Stimulated activated naive B cell treated with anti-CD40 and anti-IgM and Interleukin-4, amounts not matched to agents 10 μg/mL and 1 μg/mL and 100 μg/mL, for 72 hours (primary cell): ENCODE measurements around the gene MYO5A.
"Not testable (repeated sequence)": the region's sequence is repeated elsewhere in the genome, so short reads cannot be mapped to it uniquely, and the experiment has no call there.

Experiments
- ATAC-seq, 2 donors: fragments of 150-1000 bp; cut with Tn5 transposase; replicated peaks; 2 replicates each; pipeline ENCODE4 v1.10.0; 2021; ENCODE audit warnings: moderate library complexity in 1 of 2
- DNase-seq: peaks from one replicate; pipeline ENCODE4 v3.0.0; 2021
- H3K27ac Mint-ChIP-seq: one replicate; pipeline ENCODE4 v1.8.0; 2022; ENCODE audit warnings: mild to moderate bottlenecking, mixed read lengths
- H3K27me3 Mint-ChIP-seq, 2 donors: one replicate each; pipeline ENCODE4 v1.8.0; 2022; ENCODE audit warnings: mixed read lengths in 2 of 2
- H3K36me3 Mint-ChIP-seq, 2 donors: one replicate each; pipeline ENCODE4 v1.8.0; 2022; ENCODE audit warnings: mixed read lengths in 2 of 2, mild to moderate bottlenecking in 1 of 2
- H3K4me1 Mint-ChIP-seq, 2 donors: one replicate each; pipeline ENCODE4 v1.8.0; 2022; ENCODE audit warnings: mixed read lengths in 2 of 2, mild to moderate bottlenecking in 1 of 2
- H3K4me3 Mint-ChIP-seq, 2 donors: one replicate each; pipeline ENCODE4 v1.8.0; 2022; ENCODE audit warnings: mild to moderate bottlenecking in 2 of 2, mixed read lengths in 2 of 2, moderate library complexity in 1 of 2
- H3K9me3 Mint-ChIP-seq, 2 donors: one replicate each; pipeline ENCODE4 v1.8.0; 2022; ENCODE audit warnings: mixed read lengths in 2 of 2, mild to moderate bottlenecking in 1 of 2

The MYO5A gene

GRCh38 chr15:52486003-52486996, 42.4 kb downstream of the MYO5A start:
- Mint-ChIP-seq H3K4me1 (peaks cover 30 to 56% of the 10 kb centered on the region in 2 donors), H3K27me3 (no peaks in the 10 kb centered on the region), H3K27ac (no peak overlapping the region), H3K36me3 (peaks cover 0 to 2% of the 10 kb centered on the region in 2 donors), H3K9me3 (no peaks in the 10 kb centered on the region), H3K4me3 (no peak overlapping the region)
- no peak for DNase-seq
- no peak for ATAC-seq

GRCh38 chr15:52485290-52485689, 43.4 kb downstream of the MYO5A start:
- DNase-seq (no peak), ATAC-seq (no peak)
- Mint-ChIP-seq H3K9me3 (no peaks in the 10 kb centered on the region), H3K36me3 (peaks cover 0 to 2% of the 10 kb centered on the region in 2 donors), H3K27ac (no peak overlapping the region), H3K4me3 (no peak overlapping the region), H3K4me1 (peaks cover 36 to 66% of the 10 kb centered on the region in 2 donors), H3K27me3 (no peaks in the 10 kb centered on the region)

GRCh38 chr15:52483707-52484106, 45.0 kb downstream of the MYO5A start:
- Mint-ChIP-seq H3K36me3 (peaks cover 0 to 2% of the 10 kb centered on the region in 2 donors), H3K4me1 (peaks cover 40 to 75% of the 10 kb centered on the region in 2 donors), H3K9me3 (no peaks in the 10 kb centered on the region), H3K4me3 (no peak overlapping the region), H3K27ac (peak overlapping the region; percentile 37), H3K27me3 (no peaks in the 10 kb centered on the region)
- DNase-seq, result no peak
- no peak for ATAC-seq

- H3K4me3 Mint-ChIP-seq, result peak overlapping the region; percentile 10 to 50
- peak; percentile 99 for ATAC-seq
- peaks cover 3 to 4% of the 10 kb centered on the region in 2 donors for H3K36me3 Mint-ChIP-seq
- peak; percentile 45 for DNase-seq
- H3K4me1 Mint-ChIP-seq, result peaks cover 38 to 59% of the 10 kb centered on the region in 2 donors
- H3K9me3 Mint-ChIP-seq, result no peaks in the 10 kb centered on the region
- H3K27ac Mint-ChIP-seq, result peak overlapping the region; percentile 52
- H3K27me3 Mint-ChIP-seq, result no peaks in the 10 kb centered on the region
These were observed 46.8 kb downstream of the MYO5A start for GRCh38 chr15:52481915-52482314.

- no peak for ATAC-seq
- Mint-ChIP-seq H3K4me1 (peaks cover 36 to 50% of the 10 kb centered on the region in 2 donors), H3K27ac (no peak overlapping the region)
These were observed 47.7 kb downstream of the MYO5A start for GRCh38 chr15:52480990-52481389.

GRCh38 chr15:52466716-52467115, 62.0 kb downstream of the MYO5A start:
- ATAC-seq (no peak), DNase-seq (no peak)
- peak overlapping the region; percentile 57 for H3K27ac Mint-ChIP-seq
- peaks cover 4 to 6% of the 10 kb centered on the region in 2 donors for H3K9me3 Mint-ChIP-seq
- peaks cover 4 to 8% of the 10 kb centered on the region in 2 donors for H3K36me3 Mint-ChIP-seq
- H3K27me3 Mint-ChIP-seq, result no peaks in the 10 kb centered on the region
- H3K4me1 Mint-ChIP-seq, result peaks cover 33 to 59% of the 10 kb centered on the region in 2 donors
- peak overlapping the region in 1 of 2 donors; percentile 40 for H3K4me3 Mint-ChIP-seq

More at GRCh38 chr15:52480990-52481389, 47.7 kb downstream of the MYO5A start:
- Mint-ChIP-seq H3K9me3 (no peaks in the 10 kb centered on the region), H3K36me3 (peaks cover 3 to 4% of the 10 kb centered on the region in 2 donors), H3K27me3 (no peaks in the 10 kb centered on the region), H3K4me3 (no peak overlapping the region)
- DNase-seq, result no peak

GRCh38 chr15:52466134-52466701, 62.5 kb downstream of the MYO5A start:
- peak; percentile 92 for DNase-seq
- Mint-ChIP-seq H3K27ac (peak overlapping the region; percentile 57), H3K9me3 (peaks cover 4 to 6% of the 10 kb centered on the region in 2 donors), H3K27me3 (no peaks in the 10 kb centered on the region), H3K4me1 (peaks cover 32 to 54% of the 10 kb centered on the region in 2 donors), H3K36me3 (peaks cover 4 to 8% of the 10 kb centered on the region in 2 donors), H3K4me3 (peak overlapping the region; percentile 19 to 40)
- peak; percentile 99 for ATAC-seq

- Mint-ChIP-seq H3K4me3 (peak overlapping the region in 1 of 2 donors; percentile 39), H3K9me3 (peaks cover 4 to 6% of the 10 kb centered on the region in 2 donors), H3K36me3 (peaks cover 14 to 16% of the 10 kb centered on the region in 2 donors), H3K4me1 (peaks cover 26 to 51% of the 10 kb centered on the region in 2 donors), H3K27ac (peak overlapping the region; percentile 63), H3K27me3 (no peaks in the 10 kb centered on the region)
- ATAC-seq, result peak; percentile 42 to 45
- DNase-seq, result no peak
These were observed 64.2 kb downstream of the MYO5A start for GRCh38 chr15:52464478-52464877.

GRCh38 chr15:52464040-52464439, 64.6 kb downstream of the MYO5A start:
- Mint-ChIP-seq H3K4me3 (peak overlapping the region in 1 of 2 donors; percentile 39), H3K27ac (peak overlapping the region; percentile 63), H3K36me3 (peaks cover 16 to 20% of the 10 kb centered on the region in 2 donors), H3K27me3 (no peaks in the 10 kb centered on the region), H3K4me1 (peaks cover 25 to 54% of the 10 kb centered on the region in 2 donors), H3K9me3 (peaks cover 4 to 6% of the 10 kb centered on the region in 2 donors)
- no peak for DNase-seq
- no peak for ATAC-seq

- Mint-ChIP-seq H3K27ac (peak overlapping the region; percentile 25), H3K36me3 (peaks cover 16 to 21% of the 10 kb centered on the region in 2 donors), H3K4me3 (no peak overlapping the region), H3K27me3 (no peaks in the 10 kb centered on the region), H3K4me1 (peaks cover 26 to 55% of the 10 kb centered on the region in 2 donors), H3K9me3 (peaks cover 4 to 6% of the 10 kb centered on the region in 2 donors)
- ATAC-seq (no peak), DNase-seq (no peak)
These were observed 65.0 kb downstream of the MYO5A start for GRCh38 chr15:52463638-52464037.

GRCh38 chr15:52462806-52463360, 65.8 kb downstream of the MYO5A start:
- no peak overlapping the region for H3K4me3 Mint-ChIP-seq
- H3K36me3 Mint-ChIP-seq, result peaks cover 16 to 21% of the 10 kb centered on the region in 2 donors
- no peaks in the 10 kb centered on the region for H3K27me3 Mint-ChIP-seq
- ATAC-seq (no peak), DNase-seq (no peak)
- peaks cover 27 to 57% of the 10 kb centered on the region in 2 donors for H3K4me1 Mint-ChIP-seq
- H3K27ac Mint-ChIP-seq, result no peak overlapping the region
- H3K9me3 Mint-ChIP-seq, result peaks cover 3 to 6% of the 10 kb centered on the region in 2 donors

- H3K9me3 Mint-ChIP-seq, result peaks cover 6 to 12% of the 10 kb centered on the region in 2 donors
- not testable (repeated sequence) for H3K4me3 Mint-ChIP-seq, ATAC-seq, H3K27me3 Mint-ChIP-seq, DNase-seq, H3K27ac Mint-ChIP-seq
- H3K36me3 Mint-ChIP-seq, result peaks cover 27 to 29% of the 10 kb centered on the region in 2 donors
- peaks cover 13 to 48% of the 10 kb centered on the region in 2 donors for H3K4me1 Mint-ChIP-seq
These were observed 69.0 kb downstream of the MYO5A start for GRCh38 chr15:52459701-52460100.

- not testable (repeated sequence) for DNase-seq, ATAC-seq, H3K27me3 Mint-ChIP-seq, H3K4me3 Mint-ChIP-seq
- H3K9me3 Mint-ChIP-seq, result peaks cover 7 to 15% of the 10 kb centered on the region in 2 donors
- peaks cover 14 to 48% of the 10 kb centered on the region in 2 donors for H3K4me1 Mint-ChIP-seq
- peaks cover 30 to 32% of the 10 kb centered on the region in 2 donors for H3K36me3 Mint-ChIP-seq
- H3K27ac Mint-ChIP-seq, result peak overlapping the region; percentile 31
These were observed 69.4 kb downstream of the MYO5A start for GRCh38 chr15:52459265-52459664.
